IMR-90 (cell line): ENCODE data around the gene TCF7L1. TPM values are rescaled to one million over a fixed set of nuclear protein-coding genes. Genes with fewer than 3 reads are reported as not detected.

Experiments
- ATAC-seq: fragments of 200-7000 bp; cut with Tn5 transposase; 2 replicates; pipeline ENCODE4 v1.9.1; 2020; ENCODE audit warnings: low read depth, mild to moderate bottlenecking, moderate library complexity
- BruUV-seq: library from RNA; stranded (reverse); fragments of 400-500 nt; replicated peaks from 2 replicates; lab custom pipeline; 2021; lab: Mats Ljungman, UMichigan
- CTCF ChIA-PET: fragments of 300-600 bp; formaldehyde crosslinking; extraction: SDS; loops from one replicate; lab custom pipeline; 2021; ENCODE audit warnings: antibody characterized with exemption; lab: Yijun Ruan, JAX
- POLR2A ChIA-PET: fragments of 300-600 bp; sonication (Branson Sonifier 250); formaldehyde crosslinking; loops from one replicate; lab custom pipeline; 2022; ENCODE audit warnings: antibody characterized with exemption; ENCODE audit not compliant: unreplicated experiment; lab: Charles Lee
- DNase-seq: peaks from one replicate; pipeline ENCODE4 v3.0.0; 2013
- H2AFZ ChIP-seq: replicated peaks from 2 replicates; pipeline ENCODE3; 2013; ENCODE audit warnings: low read length, mild to moderate bottlenecking; ENCODE audit not compliant: poor library complexity
- H2AK5ac ChIP-seq: 2 replicates; pipeline ENCODE4 v1.6.1; 2013; ENCODE audit warnings: low read depth, low read length, inconsistent platforms
- H2AK9ac ChIP-seq: replicated peaks from 2 replicates; pipeline ENCODE3; 2013; ENCODE audit warnings: mild to moderate bottlenecking, low read depth, low read length, moderate library complexity; ENCODE audit not compliant: poor library complexity
- H2BK120ac ChIP-seq: 2 replicates; pipeline ENCODE4 v1.6.1; 2013; ENCODE audit warnings: low read depth, low read length, inconsistent platforms
- H2BK15ac ChIP-seq: 3 replicates; pipeline ENCODE4 v1.6.1; 2013; ENCODE audit warnings: low read depth, low read length, inconsistent platforms
- H2BK20ac ChIP-seq: 2 replicates; pipeline ENCODE4 v1.6.1; 2013; ENCODE audit warnings: low read depth, mild to moderate bottlenecking, inconsistent platforms, low read length, moderate library complexity
- H2BK5ac ChIP-seq: 2 replicates; pipeline ENCODE4 v1.6.1; 2013; ENCODE audit warnings: mild to moderate bottlenecking, low read depth, low read length, inconsistent platforms; ENCODE audit not compliant: poor library complexity, severe bottlenecking
- H3K14ac ChIP-seq: replicated peaks from 2 replicates; pipeline ENCODE4 v1.6.1; 2013; ENCODE audit warnings: low read depth, low read length, inconsistent platforms
- H3K18ac ChIP-seq: 2 replicates; pipeline ENCODE4 v1.6.1; 2013; ENCODE audit warnings: low read depth, low read length, control low read depth
- H3K23ac ChIP-seq: 2 replicates; pipeline ENCODE4 v1.6.1; 2013; ENCODE audit warnings: low read depth, low read length, inconsistent platforms
- H3K27ac ChIP-seq: 2 replicates; pipeline ENCODE4 v1.5.1; 2013; ENCODE audit warnings: mild to moderate bottlenecking, control low read depth, low read length; ENCODE audit not compliant: insufficient read depth
- H3K27me3 ChIP-seq: 2 replicates; pipeline ENCODE4 v1.6.1; 2013; ENCODE audit warnings: low read length; ENCODE audit not compliant: control insufficient read depth, insufficient read depth
- H3K36me3 ChIP-seq: 2 replicates; pipeline ENCODE4 v1.6.1; 2013; ENCODE audit warnings: low read length, mixed read lengths; ENCODE audit not compliant: control insufficient read depth, insufficient read depth
- H3K4ac ChIP-seq: 2 replicates; pipeline ENCODE4 v1.6.1; 2013; ENCODE audit warnings: low read depth, low read length, inconsistent platforms
- H3K4me1 ChIP-seq: 2 replicates; pipeline ENCODE4 v1.6.1; 2013; ENCODE audit warnings: low read length, mixed read lengths; ENCODE audit not compliant: control insufficient read depth, insufficient read depth
- H3K4me2 ChIP-seq: 2 replicates; pipeline ENCODE4 v1.6.1; 2013; ENCODE audit warnings: low read depth, mild to moderate bottlenecking, control low read depth, low read length, moderate library complexity
- H3K4me3 ChIP-seq: 2 replicates; pipeline ENCODE4 v1.5.1; 2013; ENCODE audit warnings: low read depth, mild to moderate bottlenecking, control low read depth, low read length, moderate library complexity; ENCODE audit not compliant: insufficient read depth
- H3K56ac ChIP-seq: 2 replicates; pipeline ENCODE4 v1.6.1; 2013; ENCODE audit warnings: low read length, inconsistent platforms; ENCODE audit not compliant: insufficient read depth; ENCODE audit errors: extremely low read depth
- H3K79me1 ChIP-seq, 2 experiments: 2 replicates each; pipeline ENCODE4 v1.6.1; 2013; ENCODE audit warnings: low read length in 2 of 2, inconsistent platforms in 1 of 2, low read depth in 1 of 2
- H3K9ac ChIP-seq: 2 replicates; pipeline ENCODE4 v1.6.1; 2013; ENCODE audit warnings: low read depth, low read length, control low read depth
- H3K9me1 ChIP-seq: 2 replicates; pipeline ENCODE4 v1.6.1; 2013; ENCODE audit warnings: low read length, inconsistent platforms; ENCODE audit not compliant: insufficient read depth
- H3K9me3 ChIP-seq: 2 replicates; pipeline ENCODE4 v1.6.1; 2013; ENCODE audit warnings: low read length; ENCODE audit not compliant: control insufficient read depth, insufficient read depth
- H4K20me1 ChIP-seq: 2 replicates; pipeline ENCODE4 v1.6.1; 2013; ENCODE audit warnings: low read length, inconsistent platforms; ENCODE audit not compliant: insufficient read depth
- H4K5ac ChIP-seq: 2 replicates; pipeline ENCODE4 v1.6.1; 2013; ENCODE audit warnings: mild to moderate bottlenecking, low read depth, low read length, control low read depth
- H4K8ac ChIP-seq, 2 experiments: 2 replicates each; pipeline ENCODE4 v1.6.1; 2013; ENCODE audit warnings: low read depth in 2 of 2, low read length in 2 of 2, control low read depth in 1 of 2, inconsistent platforms in 1 of 2
- H4K91ac ChIP-seq: 2 replicates; pipeline ENCODE4 v1.6.1; 2013; ENCODE audit warnings: low read depth, low read length, inconsistent platforms; ENCODE audit not compliant: insufficient read depth
- BHLHE40 ChIP-seq: fragments of 150-350 bp; IDR thresholded peaks from 2 replicates; pipeline ENCODE4 v1.6.1; 2016; ENCODE audit warnings: mild to moderate bottlenecking, low read depth, low read length
- CHD1 ChIP-seq: IDR thresholded peaks from 2 replicates; pipeline ENCODE4 v1.6.1; 2012; ENCODE audit warnings: low read depth, low read length, improper control_type of control experiment
- FOS ChIP-seq: fragments of 150-350 bp; IDR thresholded peaks from 2 replicates; pipeline ENCODE4 v1.6.1; 2016; ENCODE audit warnings: low read depth, low read length
- MAZ ChIP-seq: IDR thresholded peaks from 2 replicates; pipeline ENCODE4 v1.6.1; 2012; ENCODE audit warnings: low read depth, mild to moderate bottlenecking, low read length, improper control_type of control experiment, moderate library complexity, borderline replicate concordance
- MXI1 ChIP-seq: IDR thresholded peaks from 2 replicates; pipeline ENCODE4 v1.6.1; 2012; ENCODE audit warnings: low read depth, mild to moderate bottlenecking, low read length, moderate library complexity, borderline replicate concordance
- NFE2L2 ChIP-seq: fragments of 150-350 bp; IDR thresholded peaks from 2 replicates; pipeline ENCODE4 v1.6.1; 2016; ENCODE audit warnings: low read depth, mild to moderate bottlenecking, low read length
- POLR2A ChIP-seq: IDR thresholded peaks from 2 replicates; pipeline ENCODE4 v1.6.1; 2012; ENCODE audit warnings: mild to moderate bottlenecking, low read depth, low read length
- RAD21 ChIP-seq: IDR thresholded peaks from 2 replicates; pipeline ENCODE4 v1.6.1; 2012; ENCODE audit warnings: low read length, improper control_type of control experiment
- RCOR1 ChIP-seq: IDR thresholded peaks from 2 replicates; pipeline ENCODE4 v1.6.1; 2012; ENCODE audit warnings: mild to moderate bottlenecking, low read length, improper control_type of control experiment; ENCODE audit not compliant: insufficient replicate concordance
- RFX5 ChIP-seq: IDR thresholded peaks from 2 replicates; pipeline ENCODE4 v1.8.0; 2012; ENCODE audit warnings: low read depth, mild to moderate bottlenecking, low read length, moderate library complexity
- SMC3 ChIP-seq: fragments of 150-350 bp; IDR thresholded peaks from 2 replicates; pipeline ENCODE4 v1.6.1; 2016; ENCODE audit warnings: low read depth, mild to moderate bottlenecking, antibody characterized with exemption, low read length, moderate library complexity
- WGBS, 2 experiments: methylation state at CpG; one replicate each; pipeline versions ENCODE4 v1.1.5 to v1.1.7; 2013; ENCODE audit warnings: missing lambda C conversion rate in 2 of 2; ENCODE audit not compliant: insufficient read length in 1 of 2; ENCODE audit errors: extremely low coverage in 2 of 2; 5-methylcytosine and 5-hydroxymethylcytosine counted together
- dilution Hi-C: fragments of 300-500 bp; cut with HindIII; formaldehyde crosslinking; loops from one replicate; pipeline ENCODE4 v1.14.3; 2018; ENCODE audit warnings: low sequenced_read_pairs; ENCODE audit not compliant: unreplicated experiment
- in situ Hi-C: fragments of 300-500 bp; cut with MboI; formaldehyde crosslinking; loops from 3 replicates; pipeline ENCODE4 v1.14.3; 2019; ENCODE audit warnings: low sequenced_read_pairs, inconsistent platforms, mixed read lengths
- intact Hi-C: fragments of 100-400 bp; cut with micrococcal nuclease; formaldehyde crosslinking; loops from 2 replicates; pipeline ENCODE4 v1.10.0; 2022
- polyA plus RNA-seq, 3 experiments: library from polyadenylated mRNA; depleted of rRNA; stranded (reverse); fragments of >200 nt; gene quantifications; 2 replicates each; pipeline ENCODE4 v1.2.3, GENCODE V29; 2012; ENCODE audit warnings: low replicate concordance in 1 of 3
- total RNA-seq: library from RNA; depleted of rRNA; stranded (reverse); fragments of >200 nt; gene quantifications from 2 replicates; pipeline ENCODE4 v1.2.3, GENCODE V29; 2012
- TF ChIP-seq, protein P1 (sequence below): fragments of 150-350 bp; IDR thresholded peaks from 2 replicates; pipeline ENCODE4 v1.6.1; 2016; ENCODE audit warnings: low read depth, mild to moderate bottlenecking, low read length, moderate library complexity, borderline replicate concordance
- TF ChIP-seq, protein P2 (sequence below): conservative IDR thresholded peaks from 2 replicates; pipeline ENCODE4 v1.5.1; 2012; ENCODE audit warnings: mild to moderate bottlenecking, low read depth, low read length, improper control_type of control experiment

Gene TCF7L1
- total and polyA plus RNA-seq, 2 of the 4 experiments (the other 2 are of a cell fraction) = 0.72 to 11.1 TPM

DNA sequence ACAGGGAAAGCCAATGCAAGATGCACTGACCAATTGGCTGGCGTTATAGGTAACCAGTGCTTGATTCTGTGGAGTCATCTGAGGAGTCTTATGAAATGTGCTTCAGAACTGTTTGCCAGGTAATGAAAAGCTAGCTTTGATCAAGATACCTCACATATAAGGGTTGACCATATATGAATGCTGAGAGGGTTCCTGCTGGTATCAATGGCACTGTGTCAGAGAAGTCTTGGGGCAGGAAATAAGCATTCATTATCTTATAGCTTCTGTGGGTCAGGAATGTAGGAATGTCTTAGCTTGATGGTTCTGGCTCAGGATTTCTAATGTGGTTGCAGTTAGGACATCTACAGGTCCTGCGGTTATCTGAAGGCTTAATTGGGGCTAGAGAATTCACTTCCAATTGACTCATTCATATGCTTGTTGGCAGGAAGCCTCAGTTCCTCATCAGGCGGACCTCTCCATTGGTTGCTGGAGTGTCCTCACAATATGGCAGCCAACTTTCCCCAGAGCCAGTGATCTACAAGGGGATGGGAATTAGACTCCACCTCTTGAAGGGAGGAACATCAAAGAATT lies 22.1 kb upstream of the TCF7L1 start:
- H2BK20ac ChIP-seq = no peak overlapping the region
- no peak overlapping the region for H3K4me3 ChIP-seq
- no peak overlapping the region for H2AK9ac ChIP-seq
- no peak overlapping the region for H3K14ac ChIP-seq
- H4K20me1 ChIP-seq = no peaks in the 10 kb centered on the region
- peak; percentile 18 for DNase-seq
- ChIA-PET POLR2A (interaction anchor here (0.5 kb wide), 1 partner anchor 182 kb away, joined by 4 read pairs; no protein-coding TSS in a partner anchor), CTCF (no interaction called here)
- no peak overlapping the region for H3K56ac ChIP-seq
- no peak overlapping the region for H3K27ac ChIP-seq
- in situ Hi-C loops = loop anchor here (5.0 kb wide), 1 partner anchor 34 kb away; no protein-coding TSS in a partner anchor
- H4K5ac ChIP-seq = no peak overlapping the region
- no peak overlapping the region for H3K9ac ChIP-seq
- H4K91ac ChIP-seq = no peak overlapping the region
- intact Hi-C loops = no loop called here
- no peak overlapping the region for H2AFZ ChIP-seq
- WGBS, 2 experiments = no CpG with 5 or more reads among the region's 3 CpGs
- no peak overlapping the region for H2BK15ac ChIP-seq
- H2BK120ac ChIP-seq = no peak overlapping the region
- TF ChIP-seq, protein P1, sequence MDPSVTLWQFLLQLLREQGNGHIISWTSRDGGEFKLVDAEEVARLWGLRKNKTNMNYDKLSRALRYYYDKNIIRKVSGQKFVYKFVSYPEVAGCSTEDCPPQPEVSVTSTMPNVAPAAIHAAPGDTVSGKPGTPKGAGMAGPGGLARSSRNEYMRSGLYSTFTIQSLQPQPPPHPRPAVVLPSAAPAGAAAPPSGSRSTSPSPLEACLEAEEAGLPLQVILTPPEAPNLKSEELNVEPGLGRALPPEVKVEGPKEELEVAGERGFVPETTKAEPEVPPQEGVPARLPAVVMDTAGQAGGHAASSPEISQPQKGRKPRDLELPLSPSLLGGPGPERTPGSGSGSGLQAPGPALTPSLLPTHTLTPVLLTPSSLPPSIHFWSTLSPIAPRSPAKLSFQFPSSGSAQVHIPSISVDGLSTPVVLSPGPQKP = no peak
- no peak for TF ChIP-seq NFE2L2
- no peak for TF ChIP-seq RCOR1
- TF ChIP-seq RAD21 = no peak
- TF ChIP-seq POLR2A = no peak
- no peak for TF ChIP-seq FOS
- TF ChIP-seq SMC3 = no peak
- no peak for TF ChIP-seq MAZ
- TF ChIP-seq, protein P2, sequence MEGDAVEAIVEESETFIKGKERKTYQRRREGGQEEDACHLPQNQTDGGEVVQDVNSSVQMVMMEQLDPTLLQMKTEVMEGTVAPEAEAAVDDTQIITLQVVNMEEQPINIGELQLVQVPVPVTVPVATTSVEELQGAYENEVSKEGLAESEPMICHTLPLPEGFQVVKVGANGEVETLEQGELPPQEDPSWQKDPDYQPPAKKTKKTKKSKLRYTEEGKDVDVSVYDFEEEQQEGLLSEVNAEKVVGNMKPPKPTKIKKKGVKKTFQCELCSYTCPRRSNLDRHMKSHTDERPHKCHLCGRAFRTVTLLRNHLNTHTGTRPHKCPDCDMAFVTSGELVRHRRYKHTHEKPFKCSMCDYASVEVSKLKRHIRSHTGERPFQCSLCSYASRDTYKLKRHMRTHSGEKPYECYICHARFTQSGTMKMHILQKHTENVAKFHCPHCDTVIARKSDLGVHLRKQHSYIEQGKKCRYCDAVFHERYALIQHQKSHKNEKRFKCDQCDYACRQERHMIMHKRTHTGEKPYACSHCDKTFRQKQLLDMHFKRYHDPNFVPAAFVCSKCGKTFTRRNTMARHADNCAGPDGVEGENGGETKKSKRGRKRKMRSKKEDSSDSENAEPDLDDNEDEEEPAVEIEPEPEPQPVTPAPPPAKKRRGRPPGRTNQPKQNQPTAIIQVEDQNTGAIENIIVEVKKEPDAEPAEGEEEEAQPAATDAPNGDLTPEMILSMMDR = no peak
- TF ChIP-seq BHLHE40 = no peak
- TF ChIP-seq MXI1 = no peak
- no peak for TF ChIP-seq CHD1
- no peak for TF ChIP-seq RFX5
- dilution Hi-C loops = no loop called here
- H3K36me3 ChIP-seq = no peaks in the 10 kb centered on the region
- no peaks in the 10 kb centered on the region for H3K9me3 ChIP-seq
- H3K23ac ChIP-seq = no peak overlapping the region
- no peak overlapping the region for H3K4ac ChIP-seq
- no peak for ATAC-seq
- no peaks in the 10 kb centered on the region for H3K9me1 ChIP-seq
- H2AK5ac ChIP-seq = no peak overlapping the region
- no peak overlapping the region for H3K18ac ChIP-seq
- no peaks in the 10 kb centered on the region for H3K4me1 ChIP-seq
- no peaks in the 10 kb centered on the region for H3K79me1 ChIP-seq
- peaks cover 13% of the 10 kb centered on the region; the same call in 1 of the 2 replicates for H3K27me3 ChIP-seq
- no TSS peak for BruUV-seq
- H2BK5ac ChIP-seq = no peak overlapping the region
- no peak overlapping the region for H3K4me2 ChIP-seq
- no peak overlapping the region for H4K8ac ChIP-seq
